Neuronal stem cell (in vitro differentiated cells): ENCODE data around the gene LIN7A.
A peak's percentile ranks its signal among the peaks of the same experiment; 100 is the strongest.

Experiments
- DNase-seq: peaks from one replicate; pipeline ENCODE4 v3.0.0-alpha.2; 2013; ENCODE audit warnings: low spot score
- H2AFZ ChIP-seq: one replicate; pipeline ENCODE4 v1.6.1; 2013; ENCODE audit warnings: mild to moderate bottlenecking, low read length, inconsistent platforms
- H2AK5ac ChIP-seq: 2 replicates; pipeline ENCODE4 v1.6.1; 2013; ENCODE audit warnings: low read depth, mild to moderate bottlenecking, inconsistent platforms, low read length, moderate library complexity, mixed read lengths
- H2BK120ac ChIP-seq: 2 replicates; pipeline ENCODE4 v1.6.1; 2013; ENCODE audit warnings: low read depth, mild to moderate bottlenecking, inconsistent platforms, low read length, moderate library complexity, mixed read lengths
- H2BK12ac ChIP-seq: one replicate; pipeline ENCODE4 v1.6.1; 2013; ENCODE audit warnings: low read length, inconsistent platforms
- H2BK15ac ChIP-seq: 2 replicates; pipeline ENCODE4 v1.6.1; 2013; ENCODE audit warnings: mild to moderate bottlenecking, low read length, inconsistent platforms, mixed read lengths
- H2BK5ac ChIP-seq: one replicate; pipeline ENCODE4 v1.6.1; 2013; ENCODE audit warnings: inconsistent platforms, mild to moderate bottlenecking, low read length, moderate library complexity
- H3K14ac ChIP-seq: one replicate; pipeline ENCODE4 v1.6.1; 2013; ENCODE audit warnings: low read length, inconsistent platforms
- H3K18ac ChIP-seq: 2 replicates; pipeline ENCODE4 v1.6.1; 2013; ENCODE audit warnings: low read length, inconsistent platforms
- H3K23ac ChIP-seq: 2 replicates; pipeline ENCODE4 v1.6.1; 2013; ENCODE audit warnings: low read depth, mild to moderate bottlenecking, mixed read lengths, low read length, inconsistent platforms; ENCODE audit not compliant: poor library complexity
- H3K27ac ChIP-seq: replicated peaks from 3 replicates; pipeline ENCODE4 v1.5.1; 2013; ENCODE audit warnings: low read length, inconsistent platforms
- H3K27me3 ChIP-seq, 3 experiments: 2 replicates each; pipeline ENCODE4 v1.6.1; 2013; ENCODE audit warnings: low read length in 3 of 3, mild to moderate bottlenecking in 2 of 3, inconsistent platforms in 1 of 3, low read depth in 1 of 3, mixed read lengths in 1 of 3, moderate library complexity in 1 of 3; ENCODE audit not compliant: control insufficient read depth in 3 of 3, insufficient read depth in 3 of 3
- H3K36me3 ChIP-seq, 2 donors: replicated peaks in 1 of 2; 2 replicates each; pipeline ENCODE4 v1.6.1; 2013; ENCODE audit warnings: low read length in 2 of 2; ENCODE audit not compliant: control insufficient read depth in 2 of 2, insufficient read depth in 2 of 2
- H3K4ac ChIP-seq: 2 replicates; pipeline ENCODE4 v1.6.1; 2013; ENCODE audit warnings: inconsistent platforms, mild to moderate bottlenecking, low read length, moderate library complexity
- H3K4me1 ChIP-seq, 2 donors: 1 replicate in 1 of 2; 2 replicates in 1 of 2; pipeline ENCODE4 v1.6.1; 2013; ENCODE audit warnings: low read length in 2 of 2, low read depth in 1 of 2; ENCODE audit not compliant: control insufficient read depth in 2 of 2, insufficient read depth in 1 of 2
- H3K4me2 ChIP-seq: one replicate; pipeline ENCODE4 v1.6.1; 2013; ENCODE audit warnings: mild to moderate bottlenecking, low read length, inconsistent platforms; ENCODE audit not compliant: insufficient read depth, poor library complexity, severe bottlenecking
- H3K4me3 ChIP-seq, 2 donors: 2 replicates each; pipeline ENCODE4 v1.5.1; 2013; ENCODE audit warnings: low read length in 2 of 2, mild to moderate bottlenecking in 2 of 2, inconsistent platforms in 1 of 2, moderate library complexity in 1 of 2
- H3K79me1 ChIP-seq: one replicate; pipeline ENCODE4 v1.6.1; 2013; ENCODE audit warnings: low read depth, mild to moderate bottlenecking, inconsistent platforms, low read length, moderate library complexity
- H3K9ac ChIP-seq: one replicate; pipeline ENCODE4 v1.6.1; 2013; ENCODE audit warnings: mild to moderate bottlenecking, low read depth, low read length, inconsistent platforms; ENCODE audit not compliant: poor library complexity
- H3K9me3 ChIP-seq, 2 donors: replicated peaks in 1 of 2; 2 replicates each; pipeline versions ENCODE3 to v1.6.1; 2013; ENCODE audit warnings: low read length in 2 of 2, mild to moderate bottlenecking in 2 of 2, inconsistent platforms in 1 of 2, low read depth in 1 of 2, mixed read lengths in 1 of 2, moderate library complexity in 1 of 2; ENCODE audit not compliant: control insufficient read depth in 2 of 2, insufficient read depth in 1 of 2
- H4K8ac ChIP-seq: one replicate; pipeline ENCODE4 v1.6.1; 2013; ENCODE audit warnings: low read depth, mild to moderate bottlenecking, inconsistent platforms, low read length, moderate library complexity
- H4K91ac ChIP-seq: one replicate; pipeline ENCODE4 v1.6.1; 2013; ENCODE audit warnings: low read length, low read depth, mild to moderate bottlenecking, inconsistent platforms; ENCODE audit not compliant: poor library complexity
- WGBS, 2 donors: extraction: QIAGEN DNeasy Blood & Tissue Kit; methylation state at CpG; one replicate each; pipeline ENCODE4 v1.1.7; 2013; ENCODE audit warnings: missing lambda C conversion rate in 2 of 2, mixed read lengths in 1 of 2; ENCODE audit not compliant: insufficient read length in 2 of 2, insufficient replicate concordance in 1 of 2; ENCODE audit errors: extremely low coverage in 2 of 2; 5-methylcytosine and 5-hydroxymethylcytosine counted together

Gene LIN7A

DNA sequence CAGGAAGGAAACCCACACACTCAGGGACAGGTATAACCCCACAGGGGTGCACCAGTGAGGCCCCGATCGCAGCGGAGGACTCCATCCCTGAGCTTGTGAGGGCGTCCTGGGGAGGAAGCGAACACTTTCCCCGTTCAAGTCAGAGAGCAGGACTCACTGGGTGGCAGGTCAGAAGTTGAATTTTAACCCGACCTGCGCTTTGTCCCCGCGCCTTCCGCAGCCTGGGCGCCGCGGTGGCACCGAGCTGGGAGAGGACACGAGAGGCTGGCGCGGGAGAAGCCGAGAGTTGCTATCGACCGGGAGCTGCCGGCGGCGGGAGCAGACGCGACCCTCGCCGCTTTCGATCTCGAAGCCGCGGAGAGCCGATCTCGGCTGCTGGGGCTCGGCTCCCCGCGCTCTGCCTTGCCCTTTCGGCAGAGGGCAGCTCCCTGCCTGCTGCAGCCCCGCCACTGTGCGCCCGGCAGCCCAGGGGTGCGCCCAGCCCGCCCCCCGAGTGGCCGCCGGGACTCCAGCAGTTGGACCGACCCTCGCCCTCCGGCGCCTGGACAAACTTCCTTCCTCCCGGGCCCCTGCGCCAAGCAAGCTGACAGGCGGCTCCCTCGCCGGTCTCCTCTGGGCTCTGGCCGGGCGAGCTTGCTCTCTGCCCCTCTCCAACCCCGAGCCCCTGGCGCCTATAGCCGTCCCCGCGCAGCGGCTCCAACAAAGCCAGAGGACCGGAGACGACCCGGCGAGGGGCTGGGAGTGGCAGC, 918 bp downstream of the LIN7A start:
- WGBS, 2 donors = no CpG with 5 or more reads among the region's 67 CpGs
- Histone ChIP-seq H3K4me2 (peak overlapping the region; percentile 89), H2AK5ac (no peak overlapping the region), H2BK15ac (peak overlapping the region; percentile 83), H3K27me3 (peaks cover 0 to 6% (median 0%) of the 10 kb centered on the region in 3 experiments), H3K14ac (peak overlapping the region; percentile 97), H4K8ac (no peak overlapping the region), H3K27ac (no peak overlapping the region), H2BK5ac (peak overlapping the region; percentile 75), H3K4ac (no peak overlapping the region), H2AFZ (peak overlapping the region; percentile 98), H3K36me3 (no peaks in the 10 kb centered on the region), H3K9me3 (no peaks in the 10 kb centered on the region), H4K91ac (no peak overlapping the region), H3K79me1 (peaks cover 3% of the 10 kb centered on the region), H2BK120ac (peak overlapping the region; percentile 47), H2BK12ac (peak overlapping the region; percentile 58), H3K23ac (no peak overlapping the region), H3K4me1 (no peaks in the 10 kb centered on the region), H3K9ac (peak overlapping the region; percentile 84), H3K18ac (peak overlapping the region; percentile 97), H3K4me3 (peak overlapping the region; percentile 87 to 93)
- DNase-seq = peak; percentile 48

DNA sequence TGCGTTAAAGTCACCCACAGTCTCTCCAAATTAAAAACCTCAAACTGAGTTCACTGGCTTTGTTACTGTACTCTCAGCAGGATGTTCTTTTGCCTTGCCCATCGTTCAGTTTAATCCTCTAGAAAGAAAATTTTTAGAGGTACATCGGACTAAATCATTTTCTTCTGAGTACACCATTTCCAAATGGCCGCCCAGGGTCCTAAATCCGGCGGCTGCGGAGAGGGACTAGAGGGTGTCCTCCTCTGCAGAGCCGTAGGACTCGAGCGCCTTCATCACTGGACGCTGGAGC, 1.4 kb downstream of the LIN7A start:
- H4K8ac ChIP-seq = no peak overlapping the region
- H2AFZ ChIP-seq = peak overlapping the region; percentile 98
- no peaks in the 10 kb centered on the region for H3K9me3 ChIP-seq
- peak overlapping the region; percentile 97 for H3K18ac ChIP-seq
- peak overlapping the region; percentile 87 to 93 for H3K4me3 ChIP-seq
- H3K36me3 ChIP-seq = no peaks in the 10 kb centered on the region
- no peak for DNase-seq
- no peak overlapping the region for H3K14ac ChIP-seq
- H2BK12ac ChIP-seq = no peak overlapping the region
- H2BK120ac ChIP-seq = peak overlapping the region; percentile 47
- H3K4me2 ChIP-seq = peak overlapping the region; percentile 89
- H2BK5ac ChIP-seq = no peak overlapping the region
- no peak overlapping the region for H4K91ac ChIP-seq
- H2BK15ac ChIP-seq = peak overlapping the region; percentile 67
- H3K27ac ChIP-seq = no peak overlapping the region
- no peak overlapping the region for H3K4ac ChIP-seq
- H3K23ac ChIP-seq = no peak overlapping the region
- no peak overlapping the region for H2AK5ac ChIP-seq
- peak overlapping the region; percentile 84 for H3K9ac ChIP-seq
- H3K4me1 ChIP-seq = no peaks in the 10 kb centered on the region
- peaks cover 3% of the 10 kb centered on the region for H3K79me1 ChIP-seq
- peaks cover 0 to 6% (median 0%) of the 10 kb centered on the region in 3 experiments for H3K27me3 ChIP-seq
- no CpG with 5 or more reads among the region's 11 CpGs for WGBS, 2 donors

DNA sequence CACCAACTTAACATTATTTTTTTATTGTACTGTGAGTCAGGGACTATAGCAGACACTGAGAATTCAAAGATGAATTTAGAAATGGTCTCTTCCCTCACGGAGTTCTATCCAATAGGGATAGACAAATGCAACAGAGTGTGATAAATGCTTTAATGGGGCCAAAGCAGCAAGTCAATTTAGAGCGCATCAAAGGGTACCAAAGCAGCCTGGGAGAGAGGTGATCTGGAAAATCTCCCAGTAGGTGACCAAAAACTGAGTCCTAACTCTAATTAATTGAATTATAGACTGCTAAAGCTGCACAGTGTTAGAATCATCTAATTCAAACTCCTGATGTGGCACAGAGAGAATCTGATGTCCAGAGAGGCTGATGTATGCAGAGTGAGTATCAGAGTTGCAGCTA, 2.6 kb downstream of the LIN7A start:
- WGBS, 2 donors = no CpG with 5 or more reads among the region's 2 CpGs

DNA sequence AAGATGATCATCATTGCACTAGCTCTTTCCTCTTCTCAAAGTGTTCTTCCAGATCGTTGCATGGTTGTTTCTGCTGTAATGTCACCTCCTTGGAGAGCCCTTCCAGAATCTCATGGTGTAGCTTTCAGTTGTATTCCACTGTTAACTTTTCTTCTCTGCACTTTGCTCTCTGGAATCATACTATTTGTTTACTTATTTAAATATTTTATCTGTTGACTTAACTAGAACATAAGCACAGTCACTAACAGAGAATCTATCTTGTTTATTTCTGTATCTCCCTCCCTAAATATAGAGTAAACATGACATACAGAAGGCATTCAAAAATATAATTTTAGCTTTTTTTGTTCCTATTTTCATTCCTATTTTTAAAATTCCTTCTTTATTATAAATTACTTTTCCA, 11.8 kb downstream of the LIN7A start:
- Histone ChIP-seq H3K4me3 (no peak overlapping the region), H2AK5ac (no peak overlapping the region), H3K9ac (no peak overlapping the region), H4K91ac (no peak overlapping the region), H3K79me1 (no peaks in the 10 kb centered on the region), H3K4me2 (no peak overlapping the region), H3K27ac (no peak overlapping the region), H3K9me3 (no peaks in the 10 kb centered on the region), H3K14ac (no peak overlapping the region), H2AFZ (no peak overlapping the region), H2BK15ac (no peak overlapping the region), H3K23ac (no peak overlapping the region), H2BK12ac (no peak overlapping the region), H3K36me3 (no peaks in the 10 kb centered on the region), H3K18ac (no peak overlapping the region), H3K27me3 (no peaks in the 10 kb centered on the region), H2BK120ac (no peak overlapping the region), H2BK5ac (no peak overlapping the region), H3K4me1 (no peaks in the 10 kb centered on the region), H4K8ac (no peak overlapping the region), H3K4ac (no peak overlapping the region)
- WGBS, 2 donors = no CpG with 5 or more reads among the region's 1 CpG
- DNase-seq = no peak

More for the DNA sequence above, 2.6 kb downstream of the LIN7A start:
- Histone ChIP-seq H3K18ac (no peak overlapping the region), H3K23ac (no peak overlapping the region), H3K4me3 (no peak overlapping the region), H2AFZ (no peak overlapping the region), H4K91ac (no peak overlapping the region), H2BK120ac (no peak overlapping the region), H2BK12ac (no peak overlapping the region), H3K79me1 (peaks cover 3% of the 10 kb centered on the region), H3K14ac (no peak overlapping the region), H3K36me3 (no peaks in the 10 kb centered on the region), H3K9ac (no peak overlapping the region), H3K4me1 (no peaks in the 10 kb centered on the region), H3K27ac (no peak overlapping the region), H2BK15ac (no peak overlapping the region), H3K4me2 (no peak overlapping the region), H3K27me3 (peaks cover 0 to 6% (median 0%) of the 10 kb centered on the region in 3 experiments), H3K9me3 (no peaks in the 10 kb centered on the region), H2AK5ac (no peak overlapping the region), H3K4ac (no peak overlapping the region), H4K8ac (no peak overlapping the region), H2BK5ac (no peak overlapping the region)
- no peak for DNase-seq
